HG02870 (cell line): ENCODE measurements around the gene ZNF275.
"Not testable (repeated sequence)": the region's sequence is repeated elsewhere in the genome, so short reads cannot be mapped to it uniquely, and the experiment has no call there.

Experiments
- ATAC-seq: cut with Tn5 transposase; IDR thresholded peaks from one replicate; pipeline ENCODE4 v1.9.1; 2021; ENCODE audit warnings: mild to moderate bottlenecking, moderate library complexity; ENCODE audit not compliant: unreplicated experiment

ZNF275 gene

GRCh38 chrX:153386097-153386496 lies 52.1 kb downstream of the ZNF275 start:
- no peak for ATAC-seq

- no peak for ATAC-seq
These were observed 53.4 kb downstream of the ZNF275 start for GRCh38 chrX:153387345-153387744.

- ATAC-seq, result no peak
These were observed 54.2 kb downstream of the ZNF275 start for GRCh38 chrX:153387987-153388721.

GRCh38 chrX:153388722-153389459 lies 54.9 kb downstream of the ZNF275 start:
- ATAC-seq, result no peak

- ATAC-seq, result not testable (repeated sequence)
These were observed 55.5 kb downstream of the ZNF275 start for GRCh38 chrX:153389460-153389768.

GRCh38 chrX:153392642-153393321 lies 58.8 kb downstream of the ZNF275 start:
- no peak for ATAC-seq

GRCh38 chrX:153394612-153395011 lies 60.7 kb downstream of the ZNF275 start:
- ATAC-seq, result no peak

GRCh38 chrX:153395613-153396319 lies 61.8 kb downstream of the ZNF275 start:
- ATAC-seq, result no peak

- no peak for ATAC-seq
These were observed 62.6 kb downstream of the ZNF275 start for GRCh38 chrX:153396320-153397195.

GRCh38 chrX:153397256-153397960 lies 63.5 kb downstream of the ZNF275 start:
- ATAC-seq, result no peak

GRCh38 chrX:153398275-153398960 lies 64.5 kb downstream of the ZNF275 start:
- no peak for ATAC-seq

- no peak for ATAC-seq
These were observed 66.5 kb downstream of the ZNF275 start for GRCh38 chrX:153400146-153401132.

GRCh38 chrX:153401133-153401764 lies 67.3 kb downstream of the ZNF275 start, which contains the start of gene PNMA6E:
Gene PNMA6E, minus strand, starts transcription at chrX:153401350. Its CDS starts 2,501 bp downstream, at chrX:153398849.
- no peak for ATAC-seq
